ENCODE data around the gene COPS9.

DNA sequence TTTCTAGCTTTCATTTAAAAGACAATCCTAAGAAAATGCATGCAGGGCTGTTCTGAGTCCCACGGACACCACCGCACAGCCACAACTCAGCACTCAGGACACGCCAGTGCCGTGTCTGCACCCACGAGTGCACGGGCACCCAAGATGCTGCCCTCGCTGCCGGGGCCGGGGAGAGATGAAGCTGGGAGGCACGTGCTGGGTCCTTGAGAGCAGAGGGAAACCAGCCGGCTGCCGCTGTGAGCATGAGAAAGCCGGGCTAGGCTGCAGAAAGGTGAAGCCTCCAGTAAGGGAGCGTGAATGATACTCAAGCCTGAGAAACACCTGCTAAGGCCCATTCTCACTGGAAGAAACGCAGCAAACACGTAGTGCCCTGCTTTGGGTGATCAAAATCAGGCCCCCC, 4.8 kb downstream of the COPS9 start:
- TF ChIP-seq, protein P1, sequence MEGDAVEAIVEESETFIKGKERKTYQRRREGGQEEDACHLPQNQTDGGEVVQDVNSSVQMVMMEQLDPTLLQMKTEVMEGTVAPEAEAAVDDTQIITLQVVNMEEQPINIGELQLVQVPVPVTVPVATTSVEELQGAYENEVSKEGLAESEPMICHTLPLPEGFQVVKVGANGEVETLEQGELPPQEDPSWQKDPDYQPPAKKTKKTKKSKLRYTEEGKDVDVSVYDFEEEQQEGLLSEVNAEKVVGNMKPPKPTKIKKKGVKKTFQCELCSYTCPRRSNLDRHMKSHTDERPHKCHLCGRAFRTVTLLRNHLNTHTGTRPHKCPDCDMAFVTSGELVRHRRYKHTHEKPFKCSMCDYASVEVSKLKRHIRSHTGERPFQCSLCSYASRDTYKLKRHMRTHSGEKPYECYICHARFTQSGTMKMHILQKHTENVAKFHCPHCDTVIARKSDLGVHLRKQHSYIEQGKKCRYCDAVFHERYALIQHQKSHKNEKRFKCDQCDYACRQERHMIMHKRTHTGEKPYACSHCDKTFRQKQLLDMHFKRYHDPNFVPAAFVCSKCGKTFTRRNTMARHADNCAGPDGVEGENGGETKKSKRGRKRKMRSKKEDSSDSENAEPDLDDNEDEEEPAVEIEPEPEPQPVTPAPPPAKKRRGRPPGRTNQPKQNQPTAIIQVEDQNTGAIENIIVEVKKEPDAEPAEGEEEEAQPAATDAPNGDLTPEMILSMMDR (conservative IDR thresholded peaks at IDR 0.05 in 1 of 2, IDR thresholded peaks at IDR 0.05 in 1 of 2; ENCODE audit: extremely low read depth in 1 of 2, insufficient read depth in 1 of 2, low read depth in 1 of 2, low read length in 2 of 2): no peak
- no peak for TF ChIP-seq EZH2 (IDR thresholded peaks at IDR 0.05; ENCODE audit: borderline replicate concordance, low read length)
